Tibial nerve (tissue), 4 donors: ENCODE measurements around the gene TNS3. TPM values are rescaled to one million over a fixed set of nuclear protein-coding genes. Genes with fewer than 3 reads are reported as not detected.
A peak's percentile ranks its signal among the peaks of the same experiment; 100 is the strongest.

Source experiments
- DNase-seq, 2 donors: peaks; one replicate each; pipeline ENCODE4 v3.0.0-alpha.2; 2019; ENCODE audit warnings: low spot score in 2 of 2
- H3K27ac ChIP-seq, 4 donors: fragments of 200-600 bp; sonication (generic) in 3 of 4; one replicate each; pipeline ENCODE4 v1.5.1; 2017 to 2019; ENCODE audit warnings: mild to moderate bottlenecking in 1 of 4
- H3K27me3 ChIP-seq, 2 donors: fragments of 200-600 bp; sonication (generic) in 1 of 2; one replicate each; pipeline versions ENCODE4 v1.5.1 to v1.6.0; 2017 to 2019
- H3K36me3 ChIP-seq, 3 donors: fragments of 200-600 bp; sonication (generic); one replicate each; pipeline ENCODE4 v1.5.1; 2018 to 2019
- H3K4me1 ChIP-seq, 4 donors: fragments of 200-600 bp; sonication (generic) in 3 of 4; one replicate each; pipeline ENCODE4 v1.5.1; 2017 to 2019
- H3K4me3 ChIP-seq, 4 donors: fragments of 200-600 bp; sonication (generic) in 3 of 4; one replicate each; pipeline ENCODE4 v1.5.1; 2017 to 2019; ENCODE audit warnings: mild to moderate bottlenecking in 1 of 4, moderate library complexity in 1 of 4
- H3K9me3 ChIP-seq, 4 donors: fragments of 200-600 bp; sonication (generic) in 3 of 4; one replicate each; pipeline ENCODE4 v1.5.1; 2017 to 2019
- CTCF ChIP-seq, 5 experiments: fragments of 200-600 bp in 3 of 5; fragments of 450-650 bp in 2 of 5; sonication (generic) in 3 of 5; IDR thresholded peaks; one replicate each; pipeline ENCODE4 v1.5.1; 2016 to 2019; ENCODE audit warnings: antibody characterized with exemption in 5 of 5, mild to moderate bottlenecking in 3 of 5, moderate library complexity in 2 of 5
- EP300 ChIP-seq, 2 donors: sonication (generic); formaldehyde crosslinking; IDR thresholded peaks; one replicate each; pipeline ENCODE4 v1.6.1; 2017; ENCODE audit warnings: antibody characterized with exemption in 2 of 2, mild to moderate bottlenecking in 1 of 2
- POLR2A ChIP-seq, 2 donors: fragments of 450-650 bp; IDR thresholded peaks; one replicate each; pipeline ENCODE4 v1.6.1; 2017; ENCODE audit warnings: antibody characterized with exemption in 2 of 2, mild to moderate bottlenecking in 2 of 2, moderate library complexity in 2 of 2
- WGBS, 2 donors: methylation state at CpG; one replicate each; pipeline ENCODE4 v1.1.5; 2018; 5-methylcytosine and 5-hydroxymethylcytosine counted together
- total RNA-seq, 4 donors: library from RNA; depleted of rRNA; stranded (reverse); fragments of >200 nt; gene quantifications; one replicate each; pipeline ENCODE4 v1.1.0, GENCODE V29; 2016

Gene TNS3
- total RNA-seq, 4 donors from 2014 or later, result 118 to 142 (median 133) TPM

GRCh38 chr7:47327698-47328391 lies 254.1 kb downstream of the TNS3 start:
- Histone ChIP-seq H3K4me3 (peak overlapping the region; percentile 26 to 52 (median 32)), H3K27ac (peak overlapping the region; percentile 81 to 96 (median 90)), H3K36me3 (no peaks in the 10 kb centered on the region), H3K27me3 (no peaks in the 10 kb centered on the region), H3K9me3 (no peaks in the 10 kb centered on the region), H3K4me1 (peaks cover 6 to 93% (median 55%) of the 10 kb centered on the region in 4 donors)
- peak; percentile 63 to 79 for DNase-seq
- TF ChIP-seq EP300 (IDR thresholded peaks at IDR 0.05) (peak; percentile 56 to 92), CTCF (IDR thresholded peaks at IDR 0.05) (no peak), POLR2A (IDR thresholded peaks at IDR 0.05) (peak in 1 of 2 donors; percentile 31)
- 14% methylated on average over 15 to 22 of the region's 24 CpGs for WGBS, 2 donors

- Histone ChIP-seq H3K9me3 (no peaks in the 10 kb centered on the region), H3K4me1 (peaks cover 6 to 93% (median 52%) of the 10 kb centered on the region in 4 donors), H3K36me3 (no peaks in the 10 kb centered on the region), H3K27me3 (no peaks in the 10 kb centered on the region), H3K27ac (peak overlapping the region; percentile 81 to 96 (median 90)), H3K4me3 (peak overlapping the region; percentile 26 to 52 (median 32))
- TF ChIP-seq POLR2A (IDR thresholded peaks at IDR 0.05) (no peak), EP300 (IDR thresholded peaks at IDR 0.05) (no peak), CTCF (IDR thresholded peaks at IDR 0.05) (no peak)
- WGBS, 2 donors, result 31 to 38% methylated on average over 7 of the region's 7 CpGs
- DNase-seq, result no peak
Measured at GRCh38 chr7:47327346-47327697, 254.6 kb downstream of the TNS3 start.

GRCh38 chr7:47326808-47327207 lies 255.1 kb downstream of the TNS3 start:
- peak overlapping the region; percentile 26 to 52 (median 32) for H3K4me3 ChIP-seq
- no peaks in the 10 kb centered on the region for H3K27me3 ChIP-seq
- H3K4me1 ChIP-seq, result peaks cover 6 to 88% (median 47%) of the 10 kb centered on the region in 4 donors
- DNase-seq, result peak in 1 of 2 donors; percentile 40
- H3K27ac ChIP-seq, result peak overlapping the region; percentile 81 to 96 (median 90)
- H3K9me3 ChIP-seq, result no peaks in the 10 kb centered on the region
- 6 to 43% methylated on average over 8 of the region's 8 CpGs for WGBS, 2 donors
- H3K36me3 ChIP-seq, result no peaks in the 10 kb centered on the region
- no peak for TF ChIP-seq POLR2A (IDR thresholded peaks at IDR 0.05)
- TF ChIP-seq EP300 (IDR thresholded peaks at IDR 0.05), result peak in 1 of 2 donors; percentile 18

- H3K4me1 ChIP-seq, result peaks cover 6 to 86% (median 43%) of the 10 kb centered on the region in 4 donors
- TF ChIP-seq EP300 (IDR thresholded peaks at IDR 0.05), result no peak
- peak in 2 of 5 experiments; percentile 16 to 31 for TF ChIP-seq CTCF (IDR thresholded peaks at IDR 0.05)
- H3K27me3 ChIP-seq, result no peaks in the 10 kb centered on the region
- peaks cover 0 to 1% (median 0%) of the 10 kb centered on the region in 3 donors for H3K36me3 ChIP-seq
- H3K27ac ChIP-seq, result peak overlapping the region; percentile 81 to 96 (median 90)
- WGBS, 2 donors, result 46 to 47% methylated on average over 2 of the region's 2 CpGs
- no peaks in the 10 kb centered on the region for H3K9me3 ChIP-seq
- H3K4me3 ChIP-seq, result peak overlapping the region in 3 of 4 donors; percentile 26 to 52 (median 27)
- DNase-seq, result no peak
Measured at GRCh38 chr7:47326220-47326619, 255.7 kb downstream of the TNS3 start.

- Histone ChIP-seq H3K27ac (peak overlapping the region; percentile 81 to 96 (median 90)), H3K4me3 (peak overlapping the region in 1 of 4 donors; percentile 52), H3K4me1 (peaks cover 6 to 85% (median 45%) of the 10 kb centered on the region in 4 donors), H3K9me3 (no peaks in the 10 kb centered on the region), H3K27me3 (no peaks in the 10 kb centered on the region), H3K36me3 (peaks cover 0 to 10% (median 0%) of the 10 kb centered on the region in 3 donors)
- DNase-seq, result no peak
- 48 to 64% methylated on average over 6 of the region's 6 CpGs for WGBS, 2 donors
- no peak for TF ChIP-seq POLR2A (IDR thresholded peaks at IDR 0.05)
- no peak for TF ChIP-seq CTCF (IDR thresholded peaks at IDR 0.05)
- no peak for TF ChIP-seq EP300 (IDR thresholded peaks at IDR 0.05)
Measured at GRCh38 chr7:47325337-47325736, 256.6 kb downstream of the TNS3 start.
